CD4-positive, alpha-beta T cell treated with Interleukin-12 subunit alpha and Interleukin-12 subunit beta, for 1 hour (primary cell): ENCODE measurements around the gene GALT.

Experiments
- DNase-seq: peaks from one replicate; pipeline ENCODE4 v3.0.0-alpha.2; 2020

GALT gene

GRCh38 chr9:34646211-34647083, at the start of gene GALT:
Gene GALT, plus strand, starts transcription at chr9:34646675. Its CDS starts 30 bp downstream, at chr9:34646705.
- DNase-seq: peak; percentile 96

GRCh38 chr9:34599546-34599945, 46.9 kb upstream of the GALT start:
- no peak for DNase-seq

DNA sequence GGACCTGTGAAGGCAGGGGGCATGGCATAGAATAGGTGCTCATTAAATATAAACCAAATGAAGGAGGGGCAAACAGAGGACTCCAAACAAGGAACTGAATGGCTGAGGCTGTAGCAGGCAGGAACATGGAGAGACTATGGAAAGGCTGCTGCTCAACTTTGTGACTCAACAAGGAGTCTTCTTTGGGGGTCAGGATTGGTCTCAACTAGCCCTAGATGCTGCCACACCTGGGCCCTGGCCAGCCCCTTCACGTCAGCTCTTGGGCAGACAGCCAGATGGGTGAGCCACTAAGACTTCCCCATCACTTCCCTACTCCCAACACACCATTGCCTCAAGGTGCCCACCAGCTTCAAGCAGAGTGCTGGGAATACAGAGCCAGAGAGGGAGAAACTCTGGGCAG, 45.6 kb upstream of the GALT start:
- DNase-seq: no peak

- DNase-seq: no peak
Measured at GRCh38 chr9:34601937-34602573, 44.4 kb upstream of the GALT start.

- peak; percentile 83 for DNase-seq
Measured at GRCh38 chr9:34603610-34604231, 42.8 kb upstream of the GALT start.

- no peak for DNase-seq
Measured at GRCh38 chr9:34606190-34606589, 40.3 kb upstream of the GALT start.

- DNase-seq: no peak
Measured at GRCh38 chr9:34606905-34607304, 39.6 kb upstream of the GALT start.

GRCh38 chr9:34607331-34607730, 39.1 kb upstream of the GALT start:
- no peak for DNase-seq

DNA sequence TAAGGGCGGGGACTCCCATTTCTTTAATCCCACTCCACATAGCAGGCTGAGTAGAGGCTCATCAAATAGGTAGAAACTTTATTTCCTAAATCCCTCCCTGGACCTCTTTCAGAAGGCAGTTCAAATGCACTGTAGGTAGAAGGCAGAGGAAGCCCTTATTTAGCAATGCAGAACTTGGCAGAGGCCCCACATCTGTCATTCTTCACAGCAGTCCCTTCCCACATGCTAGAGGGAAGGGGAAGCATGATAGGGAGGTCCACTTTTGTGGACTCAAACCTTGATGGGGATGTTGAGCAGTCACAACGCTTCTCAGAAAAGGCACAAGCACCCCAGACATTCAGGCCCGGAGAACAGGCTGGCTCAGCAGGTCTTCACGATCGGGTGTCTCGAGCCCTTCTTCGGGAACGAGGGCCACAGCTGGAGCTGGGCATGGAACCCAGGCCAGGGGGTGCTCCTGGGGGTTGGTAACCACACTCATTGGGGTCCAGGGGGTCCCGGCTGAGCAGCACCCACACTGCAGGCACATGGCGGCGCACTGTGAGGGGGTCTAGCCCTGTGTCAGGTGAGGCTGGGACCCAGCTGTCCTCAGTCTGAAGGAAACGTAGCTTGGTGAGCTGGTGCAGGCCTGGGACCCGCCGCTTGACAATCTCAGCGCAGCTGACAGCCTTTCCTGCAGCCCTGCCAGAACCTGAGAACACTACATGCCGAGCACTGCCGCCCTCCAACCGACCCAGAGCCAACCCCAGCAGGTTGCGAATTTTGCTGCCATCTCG, 35.9 kb upstream of the GALT start:
- no peak for DNase-seq

- DNase-seq: no peak
Measured at GRCh38 chr9:34611251-34611810, 35.1 kb upstream of the GALT start.

DNA sequence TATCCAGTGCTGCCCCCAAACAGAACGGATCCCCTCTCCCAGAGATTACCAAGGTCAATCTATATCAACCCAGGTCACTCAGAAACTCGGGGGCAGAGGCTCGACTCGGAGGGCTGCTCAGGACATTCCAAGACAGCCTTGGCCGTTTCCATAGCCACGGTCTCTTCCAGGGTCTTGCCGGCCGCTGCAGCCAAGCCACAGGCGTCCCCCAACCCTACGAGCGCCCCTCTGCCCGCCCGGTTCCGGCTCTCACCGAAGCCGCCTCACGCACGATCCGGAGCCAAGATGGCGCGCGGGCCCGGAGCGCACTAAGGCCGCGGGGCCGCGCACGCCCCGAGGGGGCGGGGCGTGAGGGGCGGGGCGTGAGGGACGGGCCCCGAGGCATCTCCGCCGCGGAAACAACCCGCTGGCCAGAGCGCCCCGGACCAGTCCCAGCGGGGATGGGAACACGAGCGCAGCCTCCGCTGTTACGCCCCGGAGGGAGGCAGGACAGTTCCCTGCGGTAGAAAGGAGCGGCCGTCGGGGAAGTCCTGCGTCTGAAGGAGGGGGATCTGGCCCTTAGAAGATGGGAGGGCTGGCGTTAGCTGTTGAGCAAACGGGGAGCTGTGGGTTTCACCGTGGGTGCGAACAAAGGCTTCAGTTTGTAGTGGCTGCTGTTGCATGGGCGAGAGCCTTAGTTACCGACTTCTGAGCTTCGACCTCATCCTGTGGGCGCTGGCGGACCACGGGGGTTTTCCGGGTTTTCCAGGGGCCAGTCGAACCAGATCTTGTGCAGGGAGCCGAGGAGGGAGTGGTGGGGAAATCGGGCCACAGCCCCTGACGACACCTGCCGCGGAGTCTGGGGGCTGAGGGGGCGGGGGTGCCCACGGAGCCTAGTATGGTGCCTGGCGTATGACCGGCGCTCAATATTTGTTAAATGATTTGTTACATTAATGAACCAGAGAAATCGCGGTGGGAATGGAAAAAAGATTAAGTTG, 34.4 kb upstream of the GALT start, which contains the start of gene RPP25L:
RPP25L (minus strand) TSS at position 287 of the 977 bp plus-strand sequence. CDS start 801 bp downstream, outside the sequence.
- DNase-seq: peak; percentile 87

GRCh38 chr9:34612788-34613390, 33.6 kb upstream of the GALT start:
- peak; percentile 79 for DNase-seq

DNA sequence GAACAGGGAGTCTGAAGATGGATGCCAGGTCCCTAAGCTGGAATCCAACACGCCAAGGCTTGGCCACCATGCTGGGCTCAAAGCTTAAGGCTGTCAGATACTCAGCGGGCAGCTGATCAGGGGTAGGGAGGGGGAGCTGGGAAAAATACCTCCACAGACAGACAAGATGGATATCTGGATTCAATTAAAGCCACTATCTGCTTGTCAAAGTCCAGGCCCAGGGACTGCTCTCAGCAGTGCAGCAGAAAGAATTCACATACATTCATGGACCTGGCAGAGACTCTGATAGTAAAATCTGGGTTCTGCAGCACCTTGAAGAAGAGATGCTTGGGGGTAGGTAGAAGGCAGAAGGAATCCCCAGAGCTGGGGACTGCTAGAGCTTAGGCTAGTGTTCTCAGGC, 31.3 kb upstream of the GALT start:
- no peak for DNase-seq

DNA sequence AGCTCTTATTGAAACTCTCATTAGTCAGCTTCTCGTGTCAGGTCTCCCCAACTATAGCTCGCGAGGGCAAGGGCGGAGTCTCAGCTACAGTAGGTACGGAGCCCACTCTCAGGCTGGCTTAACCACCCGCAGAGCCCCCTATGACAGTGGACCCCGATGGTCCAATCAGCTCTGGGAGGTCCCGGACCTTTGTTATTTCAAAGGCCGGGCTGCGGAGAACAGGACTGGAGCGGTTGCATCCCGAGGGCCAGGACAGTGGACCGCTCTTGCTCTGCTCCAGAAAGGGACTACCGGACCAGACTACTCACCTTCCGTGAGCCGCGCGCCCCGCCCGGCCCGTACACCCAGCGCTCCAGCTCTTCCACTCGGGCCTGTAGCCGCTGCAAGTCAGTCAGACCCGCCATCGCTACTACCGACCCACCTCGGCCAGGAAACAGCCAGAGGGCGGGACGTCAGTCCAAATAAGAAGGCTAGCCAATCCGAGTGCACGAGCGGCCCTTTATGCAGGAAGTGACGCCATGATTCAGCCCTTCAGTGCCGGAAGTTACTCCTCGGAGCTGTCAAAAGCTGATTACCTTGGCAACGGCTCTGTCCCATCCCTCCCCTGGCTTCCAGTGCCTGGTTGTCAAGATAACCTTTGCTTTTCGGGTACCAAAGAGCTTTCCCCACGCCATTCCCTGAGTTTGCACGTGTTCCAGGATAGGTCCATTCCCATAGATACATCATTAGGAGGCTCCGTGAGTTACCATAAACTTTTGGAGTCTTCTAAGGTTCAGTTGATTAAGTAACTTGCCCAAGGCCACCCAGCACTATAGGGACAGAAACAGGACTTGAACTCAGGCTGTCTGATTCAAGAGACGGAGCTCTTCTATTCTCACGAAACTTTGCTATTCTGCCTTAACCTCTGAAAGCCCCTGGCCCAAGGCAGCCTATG, 26.1 kb upstream of the GALT start, which contains the start of gene DCTN3:
DCTN3 (minus strand) TSS at position 435 of the 934 bp plus-strand sequence; CDS start at position 404, 31 bp downstream.
- DNase-seq: peak; percentile 95

DNA sequence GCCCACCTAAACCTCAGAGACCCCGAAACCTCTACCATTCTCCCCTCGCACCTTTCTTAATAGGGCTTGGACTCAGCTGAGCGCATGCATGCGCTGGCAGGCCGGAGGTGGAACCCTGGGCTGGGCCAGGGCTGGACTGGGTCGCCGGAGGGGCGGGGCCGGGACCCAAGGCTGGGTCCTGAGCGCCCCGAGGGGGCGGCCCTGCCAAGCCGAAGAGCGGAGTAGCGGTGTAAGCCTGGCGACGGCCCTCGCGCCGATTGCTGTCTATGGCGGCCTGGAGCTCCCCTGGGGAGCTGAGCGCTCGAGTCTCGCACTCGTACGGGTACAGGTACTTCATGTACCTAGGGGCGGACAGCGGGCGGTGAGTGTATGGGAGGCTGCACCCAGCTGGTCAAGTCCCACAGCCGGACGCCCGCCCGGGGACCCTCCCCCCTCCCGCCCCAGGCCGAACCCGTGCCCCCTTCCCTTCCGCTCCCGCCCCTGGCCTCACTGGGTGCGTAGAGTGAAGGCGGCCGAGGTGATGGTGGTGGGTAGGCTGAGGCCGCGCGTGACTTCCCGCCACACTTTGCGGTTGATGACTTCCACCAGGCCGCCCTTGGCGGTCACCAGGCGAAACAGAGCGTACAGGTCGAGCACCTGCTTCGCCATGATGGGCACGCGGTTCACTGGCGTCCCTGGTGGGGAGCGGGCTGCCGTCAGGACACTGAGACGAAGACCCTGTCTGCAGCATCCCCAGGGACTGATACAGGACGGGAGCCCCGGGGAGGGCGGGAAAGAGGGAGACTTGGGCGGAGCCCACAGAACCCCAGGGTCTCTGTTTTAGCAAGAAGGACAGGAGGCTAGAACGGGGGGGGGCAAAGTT, 22.9 kb upstream of the GALT start:
- DNase-seq: peak; percentile 13

- DNase-seq: no peak
Measured at GRCh38 chr9:34624475-34625185, 21.8 kb upstream of the GALT start.

DNA sequence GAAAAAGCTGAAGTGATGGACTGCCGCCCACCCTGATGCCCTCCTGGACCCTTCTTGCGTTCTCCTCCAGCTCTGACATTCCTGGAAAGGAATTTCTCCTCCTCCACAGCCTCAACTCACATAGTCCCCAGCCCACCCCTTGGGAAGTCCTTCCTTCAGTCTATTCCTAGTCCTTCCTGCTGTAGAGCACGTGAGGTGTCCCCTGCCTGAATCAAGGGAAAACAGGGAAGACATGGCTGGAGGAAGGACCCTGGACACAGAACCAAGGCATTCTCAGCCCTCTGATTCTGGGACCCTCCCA, 21.3 kb upstream of the GALT start:
- no peak for DNase-seq
